Suprapubic skin (tissue), 4 donors: ENCODE measurements around the gene TMEM205.
"Not testable (repeated sequence)": the region's sequence is repeated elsewhere in the genome, so short reads cannot be mapped to it uniquely, and the experiment has no call there.

ENCODE experiments used
- CTCF ChIP-seq, 2 donors: fragments of 200-600 bp in 1 of 2; fragments of 450-650 bp in 1 of 2; sonication (generic) in 1 of 2; IDR thresholded peaks; one replicate each; pipeline ENCODE4 v1.5.1; 2016 to 2019; ENCODE audit warnings: antibody characterized with exemption in 2 of 2, mild to moderate bottlenecking in 1 of 2, moderate library complexity in 1 of 2
- EP300 ChIP-seq: sonication (generic); formaldehyde crosslinking; IDR thresholded peaks from one replicate; pipeline ENCODE4 v1.6.1; 2017; ENCODE audit warnings: antibody characterized with exemption
- POLR2A ChIP-seq, 2 donors: fragments of 450-650 bp; IDR thresholded peaks; one replicate each; pipeline ENCODE4 v1.6.1; 2017; ENCODE audit warnings: antibody characterized with exemption in 2 of 2, mild to moderate bottlenecking in 2 of 2, moderate library complexity in 2 of 2
- POLR2AphosphoS5 ChIP-seq, 3 donors: sonication (generic); formaldehyde crosslinking; IDR thresholded peaks; one replicate each; pipeline ENCODE4 v1.6.1; 2017; ENCODE audit warnings: antibody characterized with exemption in 3 of 3

- TF ChIP-seq CTCF (IDR thresholded peaks at IDR 0.05); POLR2AphosphoS5 (IDR thresholded peaks at IDR 0.05); POLR2A (IDR thresholded peaks at IDR 0.05); EP300: not testable (repeated sequence)
These were observed 33.3 kb upstream of the TMEM205 start for GRCh38 chr19:11379269-11379845.
